Measurements from ENCODE around the gene SNAPC3. TPM values are rescaled to one million over a fixed set of nuclear protein-coding genes. Genes with fewer than 3 reads are reported as not detected.

The SNAPC3 gene
- total RNA-seq, 1 donor from 2014 or later: 30.6 TPM

GRCh38 chr9:15492485-15493150 is 69.9 kb downstream of the SNAPC3 start:
- DNase-seq (ENCODE audit: low read depth in 2 of 2): peak in 1 of 2 donors; percentile 7

DNA sequence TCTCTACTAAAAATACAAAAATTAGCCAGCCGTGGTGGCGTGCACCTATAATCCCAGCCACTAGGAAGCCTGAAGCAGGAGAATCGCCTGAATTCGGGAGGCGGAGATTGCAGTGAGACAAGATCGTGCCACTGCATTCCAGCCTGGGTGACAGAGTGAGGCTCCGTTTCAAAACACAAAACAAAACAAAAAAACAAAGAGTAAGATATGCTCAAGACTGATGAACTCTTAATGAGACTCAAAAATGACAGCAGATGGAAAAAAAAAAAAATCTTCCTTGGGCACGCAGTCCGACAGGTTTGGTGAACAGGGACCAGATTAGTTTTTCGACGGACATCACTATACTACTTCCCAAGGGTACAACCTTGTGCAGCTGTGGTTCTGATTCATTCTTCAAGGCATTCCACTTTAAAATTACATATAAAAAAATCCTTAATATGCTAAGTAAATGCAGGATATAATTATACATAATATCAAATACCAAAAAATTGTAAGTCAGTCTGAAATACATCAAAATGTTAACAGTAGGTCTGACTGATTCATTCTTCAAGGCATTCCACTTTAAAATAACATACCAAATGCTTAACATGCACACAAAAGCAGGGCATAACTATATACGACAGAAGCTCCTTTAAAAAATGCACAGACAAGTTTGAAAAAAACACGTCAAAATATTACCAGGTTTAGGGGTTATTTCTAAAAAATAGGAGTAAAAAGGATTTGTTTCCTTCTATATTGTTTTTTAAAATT is 75.7 kb downstream of the SNAPC3 start:
- DNase-seq (ENCODE audit: low read depth in 2 of 2): no peak

- no peak for DNase-seq (ENCODE audit: low read depth in 2 of 2)
Measured at GRCh38 chr9:15499139-15499538, 76.5 kb downstream of the SNAPC3 start.

- peak in 1 of 2 donors; percentile 50 for DNase-seq (ENCODE audit: low read depth in 2 of 2)
Measured at GRCh38 chr9:15501179-15501578, 78.5 kb downstream of the SNAPC3 start.

- DNase-seq (ENCODE audit: low read depth in 2 of 2): no peak
Measured at GRCh38 chr9:15501803-15502202, 79.1 kb downstream of the SNAPC3 start.

DNA sequence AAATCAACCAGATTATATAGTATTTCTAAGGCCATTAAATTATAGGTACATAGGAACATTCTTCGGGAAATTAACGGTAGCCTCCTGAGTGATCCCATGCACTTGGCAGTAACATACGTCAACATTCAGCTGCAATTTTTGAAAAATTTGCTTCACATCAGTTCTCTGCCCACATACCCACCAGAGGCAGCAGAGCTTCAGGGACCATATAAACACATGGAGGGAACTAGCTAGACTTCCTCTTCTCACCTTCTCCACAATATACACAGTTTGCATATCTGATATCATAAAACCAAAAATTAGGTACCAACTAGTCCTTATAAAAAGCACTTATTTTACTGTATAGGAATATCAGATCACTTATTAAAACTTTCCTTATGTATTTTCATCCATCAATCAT is 83.2 kb downstream of the SNAPC3 start:
- DNase-seq (ENCODE audit: low read depth in 2 of 2): no peak

DNA sequence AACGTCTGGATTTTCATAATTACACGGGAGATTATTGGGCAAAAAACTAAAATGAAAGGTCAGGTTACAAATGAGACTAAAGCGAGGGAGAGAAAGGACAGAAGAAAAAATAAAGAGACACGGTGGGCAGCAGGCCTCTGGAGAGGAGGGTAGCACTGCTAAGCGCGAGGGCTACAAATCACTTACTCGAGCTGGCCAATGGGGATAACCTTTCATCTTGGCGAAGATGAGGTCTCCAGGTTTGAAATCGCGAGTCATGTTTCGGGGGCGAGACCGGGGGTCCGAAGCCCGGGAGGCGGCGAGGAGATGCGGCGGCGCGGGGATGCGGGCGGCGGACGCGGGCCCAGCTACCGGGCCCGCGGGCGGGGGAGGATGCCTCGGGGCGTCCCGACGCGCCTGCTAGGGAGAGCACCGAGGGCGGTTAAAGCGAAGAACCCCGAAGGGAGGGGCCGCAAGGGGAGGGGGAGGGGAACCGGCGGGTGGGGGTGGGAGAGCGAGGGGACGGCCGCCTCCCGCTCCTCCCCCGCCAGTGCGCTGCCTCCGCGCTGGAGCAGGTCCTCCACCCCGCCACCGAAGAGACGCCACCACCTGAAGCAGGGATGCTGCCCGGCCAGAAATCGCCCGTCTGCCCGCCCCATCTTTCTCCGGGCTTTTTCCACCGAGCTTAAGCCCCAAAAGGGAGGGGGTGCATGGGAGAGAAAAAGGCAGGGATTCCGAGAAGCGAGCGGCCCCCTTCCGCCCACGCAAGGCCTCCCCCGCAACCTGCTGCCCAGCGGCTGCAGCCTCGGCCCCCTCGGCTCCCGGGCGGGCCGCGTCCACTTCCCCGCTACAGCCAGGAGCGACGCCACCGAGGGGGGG is 87.5 kb downstream of the SNAPC3 start:
- peak; percentile 29 to 32 for DNase-seq (ENCODE audit: low read depth in 2 of 2)

DNA sequence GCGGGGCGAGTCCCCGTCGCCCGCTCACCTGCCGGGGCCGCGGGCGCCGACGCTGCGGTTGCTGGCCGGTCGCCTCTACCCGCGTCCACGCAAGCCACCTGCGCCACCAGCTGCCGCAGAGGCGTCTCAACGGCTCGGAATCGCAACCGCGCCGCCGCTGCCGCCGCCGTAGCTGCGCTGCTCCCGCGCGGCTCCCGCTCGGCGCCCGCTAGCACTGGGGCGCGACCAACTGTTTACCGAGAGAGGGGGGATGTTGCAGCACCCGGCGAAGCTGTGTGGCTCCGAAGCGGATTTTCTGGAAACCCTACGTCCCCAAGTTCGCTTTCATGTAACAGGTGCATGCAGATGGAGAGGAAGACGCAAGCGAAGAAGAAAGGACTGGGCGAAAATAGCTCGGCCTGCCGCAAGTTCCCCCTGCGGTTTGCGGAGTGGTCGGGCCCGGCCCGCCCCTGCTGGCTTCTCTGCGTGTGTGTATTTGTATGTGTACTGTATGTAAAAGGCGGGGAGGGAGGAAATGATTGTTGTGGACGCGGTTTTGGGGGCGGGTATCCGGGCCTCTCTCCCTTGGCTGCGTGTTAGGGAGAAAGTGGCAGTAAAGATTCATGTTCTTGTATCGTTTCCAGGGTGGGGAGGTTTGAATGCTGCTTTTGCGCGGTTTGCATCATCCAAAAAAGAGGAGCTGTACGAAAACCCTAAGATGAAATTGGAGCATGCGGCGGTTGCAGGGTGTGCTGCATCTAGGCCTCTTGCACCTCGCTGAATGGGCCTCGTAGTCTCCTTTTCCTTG is 88.3 kb downstream of the SNAPC3 start, which contains the start of gene PSIP1:
PSIP1 (minus strand) TSS at position 182 of the 787 bp plus-strand sequence. CDS start 782 bp downstream, outside the sequence.
- DNase-seq (ENCODE audit: low read depth in 2 of 2): peak; percentile 83 to 85

Other genes with a start within 250 kb of the SNAPC3 start
- gene TTC39B, start 115.7 kb upstream of the SNAPC3 start, total RNA-seq: 1.5 and 1.8 TPM in 2 replicates
- 25.9 and 28.6 TPM in 2 replicates for gene PSIP1, start 88.1 kb downstream of the SNAPC3 start, total RNA-seq
- gene CCDC171, start 130.2 kb downstream of the SNAPC3 start, total RNA-seq: 0.20 and 0.44 TPM in 2 replicates

Measured in lung microvascular endothelial cell (primary cell).